Measurements from ENCODE around the gene SNAPC2. TPM values are rescaled to one million over a fixed set of nuclear protein-coding genes. Genes with fewer than 3 reads are reported as not detected.
A peak's percentile ranks its signal among the peaks of the same experiment; 100 is the strongest.

Gene SNAPC2
- total and polyA plus RNA-seq, 2 experiments from 2014 or later, result 22.5 to 42.1 TPM

GRCh38 chr19:7879836-7880235, 40.3 kb upstream of the SNAPC2 start:
- no peak overlapping the region for H3K27ac ChIP-seq
- TF ChIP-seq CTCF (IDR thresholded peaks at IDR 0.05; ENCODE audit: low read depth, low read length), result no peak
- peaks cover 7% of the 10 kb centered on the region for H3K27me3 ChIP-seq
- H3K36me3 ChIP-seq, result no peaks in the 10 kb centered on the region
- no peak overlapping the region for H3K4me3 ChIP-seq
- no peaks in the 10 kb centered on the region for H3K9me3 ChIP-seq (ENCODE audit: low read depth)
- H3K4me1 ChIP-seq (ENCODE audit: low read depth), result no peaks in the 10 kb centered on the region
- DNase-seq (ENCODE audit: low read depth in 1 of 2, low spot score in 1 of 2), result no peak

GRCh38 chr19:7881910-7882309, 38.2 kb upstream of the SNAPC2 start:
- no peak for TF ChIP-seq CTCF (IDR thresholded peaks at IDR 0.05; ENCODE audit: low read depth, low read length)
- no peaks in the 10 kb centered on the region for H3K36me3 ChIP-seq
- H3K4me3 ChIP-seq, result no peak overlapping the region
- no peaks in the 10 kb centered on the region for H3K4me1 ChIP-seq (ENCODE audit: low read depth)
- H3K9me3 ChIP-seq (ENCODE audit: low read depth), result no peaks in the 10 kb centered on the region
- DNase-seq (ENCODE audit: low read depth in 1 of 2, low spot score in 1 of 2), result no peak
- peaks cover 3% of the 10 kb centered on the region for H3K27me3 ChIP-seq
- H3K27ac ChIP-seq, result no peak overlapping the region

GRCh38 chr19:7883105-7883504, 37.0 kb upstream of the SNAPC2 start:
- no peak overlapping the region for H3K4me3 ChIP-seq
- TF ChIP-seq CTCF (IDR thresholded peaks at IDR 0.05; ENCODE audit: low read depth, low read length), result no peak
- DNase-seq (ENCODE audit: low read depth in 1 of 2, low spot score in 1 of 2), result no peak
- H3K4me1 ChIP-seq (ENCODE audit: low read depth), result no peaks in the 10 kb centered on the region
- H3K27ac ChIP-seq, result no peak overlapping the region
- H3K9me3 ChIP-seq (ENCODE audit: low read depth), result no peaks in the 10 kb centered on the region
- no peaks in the 10 kb centered on the region for H3K36me3 ChIP-seq
- H3K27me3 ChIP-seq, result peaks cover 8% of the 10 kb centered on the region

- H3K27me3 ChIP-seq, result peaks cover 8% of the 10 kb centered on the region
- TF ChIP-seq CTCF (IDR thresholded peaks at IDR 0.05; ENCODE audit: low read depth, low read length), result no peak
- H3K9me3 ChIP-seq (ENCODE audit: low read depth), result no peaks in the 10 kb centered on the region
- H3K4me3 ChIP-seq, result no peak overlapping the region
- DNase-seq (ENCODE audit: low read depth in 1 of 2, low spot score in 1 of 2), result peak in 1 of 2 donors; percentile 64
- no peak overlapping the region for H3K27ac ChIP-seq
- H3K36me3 ChIP-seq, result no peaks in the 10 kb centered on the region
- no peaks in the 10 kb centered on the region for H3K4me1 ChIP-seq (ENCODE audit: low read depth)
These were observed 36.2 kb upstream of the SNAPC2 start for GRCh38 chr19:7883796-7884570.

- Histone ChIP-seq H3K4me1 (ENCODE audit: low read depth) (no peaks in the 10 kb centered on the region), H3K9me3 (ENCODE audit: low read depth) (no peaks in the 10 kb centered on the region), H3K27ac (no peak overlapping the region), H3K4me3 (no peak overlapping the region), H3K36me3 (no peaks in the 10 kb centered on the region), H3K27me3 (peaks cover 8% of the 10 kb centered on the region)
- DNase-seq (ENCODE audit: low read depth in 1 of 2, low spot score in 1 of 2), result no peak
- TF ChIP-seq CTCF (IDR thresholded peaks at IDR 0.05; ENCODE audit: low read depth, low read length), result no peak
These were observed 34.3 kb upstream of the SNAPC2 start for GRCh38 chr19:7885818-7886217.
